Thyroid gland (tissue), 4 donors: ENCODE data around the gene NFIX. TPM values are rescaled to one million over a fixed set of nuclear protein-coding genes. Genes with fewer than 3 reads are reported as not detected.

Experiments
- DNase-seq, 2 donors: peaks; one replicate each; pipeline ENCODE4 v3.0.0-alpha.2; 2019
- H3K27ac ChIP-seq, 3 donors: fragments of 200-600 bp; sonication (generic); 1 replicate in 2 of 3; 2 replicates in 1 of 3; pipeline ENCODE4 v1.5.1; 2016 to 2019; ENCODE audit warnings: mild to moderate bottlenecking in 1 of 3, moderate library complexity in 1 of 3
- H3K27me3 ChIP-seq: fragments of 200-600 bp; sonication (generic); one replicate; pipeline ENCODE4 v1.5.1; 2019
- H3K36me3 ChIP-seq, 2 donors: fragments of 200-600 bp; sonication (generic); one replicate each; pipeline ENCODE4 v1.5.1; 2016 to 2019
- H3K4me1 ChIP-seq, 2 donors: fragments of 200-600 bp; sonication (generic); one replicate each; pipeline ENCODE4 v1.5.1; 2017 to 2019
- H3K4me3 ChIP-seq, 3 donors: fragments of 200-600 bp; sonication (generic); replicated peaks in 1 of 3; 1 replicate in 2 of 3; 2 replicates in 1 of 3; pipeline ENCODE4 v1.5.1; 2016; ENCODE audit warnings: mild to moderate bottlenecking in 1 of 3
- H3K9me3 ChIP-seq: fragments of 200-600 bp; sonication (generic); one replicate; pipeline ENCODE4 v1.5.1; 2017
- POLR2A ChIP-seq, 2 donors: fragments of 450-650 bp; IDR thresholded peaks; one replicate each; pipeline ENCODE4 v1.6.1; 2017; ENCODE audit warnings: antibody characterized with exemption in 2 of 2, mild to moderate bottlenecking in 2 of 2, moderate library complexity in 1 of 2
- WGBS, 2 donors: methylation state at CpG; one replicate each; pipeline ENCODE4 v1.1.5; 2017; 5-methylcytosine and 5-hydroxymethylcytosine counted together
- intact Hi-C: fragments of 100-400 bp; cut with DNase I; formaldehyde crosslinking; loops from one replicate; pipeline ENCODE4 v1.15.1; 2023
- total RNA-seq, 4 donors: library from RNA; depleted of rRNA; stranded (reverse); fragments of >200 nt; gene quantifications; one replicate each; pipeline ENCODE4 v1.2.3, GENCODE V29; 2016
- TF ChIP-seq, protein P1 (sequence below), 6 experiments: fragments of 200-600 bp in 3 of 6; fragments of 450-650 bp in 3 of 6; sonication (generic) in 3 of 6; IDR thresholded peaks; one replicate each; pipeline ENCODE4 v1.5.1; 2016 to 2019; ENCODE audit warnings: antibody characterized with exemption in 6 of 6, mild to moderate bottlenecking in 2 of 6, inconsistent platforms in 1 of 6, moderate library complexity in 1 of 6

Gene NFIX
- total RNA-seq, 4 donors from 2014 or later = 38.8 to 70.2 (median 62.4) TPM

DNA sequence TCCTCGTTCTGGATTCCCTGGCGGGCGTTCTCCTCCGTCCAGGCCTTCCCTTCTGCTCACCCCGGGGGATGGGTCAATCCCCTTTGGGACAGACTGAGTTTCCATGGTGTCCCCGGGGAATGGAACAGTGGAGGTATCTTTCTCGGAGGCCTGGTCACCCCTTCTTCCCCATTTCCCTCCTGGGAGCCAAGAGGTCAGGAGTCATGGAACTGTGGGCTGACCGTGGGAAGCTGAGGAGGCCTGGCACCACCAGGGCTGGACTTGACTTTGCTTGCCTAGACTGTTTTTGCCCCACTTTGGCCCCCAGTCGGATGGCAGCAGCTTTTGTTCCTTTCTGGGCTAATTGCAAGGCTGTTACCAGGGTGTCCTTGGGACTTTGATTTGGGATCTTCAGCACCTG is 124.8 kb downstream of the NFIX start:
- H3K9me3 ChIP-seq = no peaks in the 10 kb centered on the region
- H3K4me3 ChIP-seq = no peak overlapping the region
- TF ChIP-seq, protein P1, sequence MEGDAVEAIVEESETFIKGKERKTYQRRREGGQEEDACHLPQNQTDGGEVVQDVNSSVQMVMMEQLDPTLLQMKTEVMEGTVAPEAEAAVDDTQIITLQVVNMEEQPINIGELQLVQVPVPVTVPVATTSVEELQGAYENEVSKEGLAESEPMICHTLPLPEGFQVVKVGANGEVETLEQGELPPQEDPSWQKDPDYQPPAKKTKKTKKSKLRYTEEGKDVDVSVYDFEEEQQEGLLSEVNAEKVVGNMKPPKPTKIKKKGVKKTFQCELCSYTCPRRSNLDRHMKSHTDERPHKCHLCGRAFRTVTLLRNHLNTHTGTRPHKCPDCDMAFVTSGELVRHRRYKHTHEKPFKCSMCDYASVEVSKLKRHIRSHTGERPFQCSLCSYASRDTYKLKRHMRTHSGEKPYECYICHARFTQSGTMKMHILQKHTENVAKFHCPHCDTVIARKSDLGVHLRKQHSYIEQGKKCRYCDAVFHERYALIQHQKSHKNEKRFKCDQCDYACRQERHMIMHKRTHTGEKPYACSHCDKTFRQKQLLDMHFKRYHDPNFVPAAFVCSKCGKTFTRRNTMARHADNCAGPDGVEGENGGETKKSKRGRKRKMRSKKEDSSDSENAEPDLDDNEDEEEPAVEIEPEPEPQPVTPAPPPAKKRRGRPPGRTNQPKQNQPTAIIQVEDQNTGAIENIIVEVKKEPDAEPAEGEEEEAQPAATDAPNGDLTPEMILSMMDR (IDR thresholded peaks at IDR 0.05) = no peak
- no peak for TF ChIP-seq POLR2A (IDR thresholded peaks at IDR 0.05)
- no peak for DNase-seq
- H3K27me3 ChIP-seq = no peaks in the 10 kb centered on the region
- H3K4me1 ChIP-seq = peaks cover 33% of the 10 kb centered on the region in 2 donors
- intact Hi-C loops = no loop called here
- 72 to 76% methylated on average over 8 of the region's 9 CpGs for WGBS, 2 donors
- no peaks in the 10 kb centered on the region for H3K36me3 ChIP-seq
- H3K27ac ChIP-seq = no peak overlapping the region

DNA sequence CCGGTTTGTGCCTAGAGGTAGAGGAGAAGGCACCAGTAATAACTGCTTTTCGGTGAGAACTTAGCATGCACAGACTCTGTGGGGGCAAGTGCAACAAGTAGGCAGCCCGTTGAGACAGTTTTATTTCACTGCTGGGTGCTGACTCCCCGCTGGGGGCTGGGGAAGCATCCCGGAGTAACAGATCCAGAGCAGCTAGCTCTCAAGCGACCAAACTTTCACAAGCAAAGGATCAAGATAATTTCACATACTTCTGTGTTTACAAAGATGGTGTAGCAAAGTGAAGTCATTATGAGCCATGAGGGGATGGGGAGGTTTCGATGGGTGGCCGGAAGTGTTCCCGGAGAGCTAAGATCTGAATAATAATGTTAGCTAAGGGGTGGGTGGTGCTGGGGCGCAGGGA is 125.5 kb downstream of the NFIX start:
- no peak for DNase-seq
- TF ChIP-seq, protein P1 (IDR thresholded peaks at IDR 0.05) = no peak
- TF ChIP-seq POLR2A (IDR thresholded peaks at IDR 0.05) = no peak
- 69 to 75% methylated on average over 10 of the region's 10 CpGs for WGBS, 2 donors
- no peaks in the 10 kb centered on the region for H3K27me3 ChIP-seq
- H3K4me1 ChIP-seq = peaks cover 27 to 29% of the 10 kb centered on the region in 2 donors
- intact Hi-C loops = no loop called here
- no peak overlapping the region for H3K27ac ChIP-seq
- no peaks in the 10 kb centered on the region for H3K9me3 ChIP-seq
- H3K36me3 ChIP-seq = no peaks in the 10 kb centered on the region
- H3K4me3 ChIP-seq = no peak overlapping the region

DNA sequence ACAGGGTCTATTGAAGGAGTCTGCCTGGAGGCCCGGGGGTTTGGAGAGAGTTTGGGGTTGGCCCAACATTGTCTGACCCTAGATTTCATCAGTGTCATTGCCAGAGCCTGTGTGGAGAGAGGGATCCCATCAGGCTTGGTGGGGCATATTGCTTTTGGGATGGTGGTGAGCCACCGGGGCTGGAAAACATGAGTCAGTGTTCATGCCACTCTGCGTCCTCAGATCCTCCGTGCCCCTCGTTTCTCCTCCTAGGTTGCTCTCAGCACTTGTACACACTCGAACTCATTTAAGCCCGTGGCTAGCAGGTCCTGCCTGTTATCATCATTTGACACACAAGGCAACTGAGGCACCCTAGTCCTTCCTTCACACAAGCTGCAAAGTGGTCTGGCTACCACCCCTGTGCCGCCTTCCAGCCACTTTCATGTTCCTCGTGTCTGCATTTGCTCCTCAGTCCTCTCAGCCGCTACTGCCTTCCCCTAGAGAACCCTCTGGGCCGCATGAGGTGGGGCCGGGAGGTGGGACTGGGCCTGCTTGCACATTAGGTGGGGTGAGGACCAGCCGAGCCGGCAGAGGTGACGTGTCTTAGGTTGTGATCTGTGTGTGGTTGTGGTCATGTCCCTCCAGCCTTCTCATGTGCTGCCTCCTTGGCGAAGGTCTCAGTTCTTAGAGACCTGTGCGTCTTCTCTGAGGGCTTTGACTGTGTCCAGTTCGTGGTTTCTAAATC is 126.4 kb downstream of the NFIX start:
- Histone ChIP-seq H3K9me3 (no peaks in the 10 kb centered on the region), H3K27ac (no peak overlapping the region), H3K4me3 (no peak overlapping the region), H3K4me1 (peaks cover 23 to 24% of the 10 kb centered on the region in 2 donors), H3K27me3 (no peaks in the 10 kb centered on the region), H3K36me3 (no peaks in the 10 kb centered on the region)
- TF ChIP-seq, protein P1 (IDR thresholded peaks at IDR 0.05) = no peak
- TF ChIP-seq POLR2A (IDR thresholded peaks at IDR 0.05) = no peak
- WGBS, 2 donors = 78 to 89% methylated on average over 17 to 18 of the region's 18 CpGs
- DNase-seq = no peak
- intact Hi-C loops = no loop called here

DNA sequence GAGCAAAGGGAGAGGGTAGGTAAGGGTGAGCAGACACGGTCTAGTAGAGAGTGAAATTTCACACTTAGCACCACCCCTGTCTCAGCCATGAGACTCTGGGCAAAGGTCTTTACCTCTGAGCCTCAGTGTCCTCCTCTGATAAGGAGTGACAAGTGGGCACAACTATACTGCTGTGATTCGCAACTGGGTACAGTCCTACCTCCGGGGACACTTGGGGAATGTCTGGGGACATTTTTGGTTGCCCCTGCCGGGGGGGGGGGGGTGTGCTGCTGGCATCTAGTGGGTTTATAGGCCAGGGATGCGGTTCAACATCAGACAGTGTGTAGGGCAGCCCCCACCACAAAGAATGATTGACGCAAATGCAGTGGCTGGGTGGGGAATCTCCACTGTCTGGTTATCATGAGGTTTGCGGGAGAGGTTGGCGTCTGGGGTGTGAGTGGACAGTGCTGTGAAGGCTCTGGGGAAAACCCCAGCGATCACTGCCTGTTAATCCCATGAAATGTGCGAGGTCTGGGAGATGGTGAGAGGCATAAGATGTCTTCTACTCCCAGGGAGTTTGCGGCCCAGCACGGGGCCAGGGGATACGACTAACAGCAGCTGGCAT is 127.1 kb downstream of the NFIX start:
- Histone ChIP-seq H3K27ac (no peak overlapping the region), H3K36me3 (no peaks in the 10 kb centered on the region), H3K27me3 (no peaks in the 10 kb centered on the region), H3K9me3 (no peaks in the 10 kb centered on the region), H3K4me1 (peaks cover 18 to 19% of the 10 kb centered on the region in 2 donors), H3K4me3 (no peak overlapping the region)
- 90 to 91% methylated on average over 12 to 13 of the region's 13 CpGs for WGBS, 2 donors
- DNase-seq = no peak
- TF ChIP-seq, protein P1 (IDR thresholded peaks at IDR 0.05) = no peak
- TF ChIP-seq POLR2A (IDR thresholded peaks at IDR 0.05) = no peak
- intact Hi-C loops = no loop called here
